Stimulated activated CD8-positive, alpha-beta memory T cell treated with anti-CD3 and anti-CD28 coated beads, Interleukin-2, amount 100 ng/mL, for 48 hours (primary cell): ENCODE results near the gene AS3MT.
A peak's percentile ranks its signal among the peaks of the same experiment; 100 is the strongest.
"Not testable (repeated sequence)": the region's sequence is repeated elsewhere in the genome, so short reads cannot be mapped to it uniquely, and the experiment has no call there.

Experiments used
- DNase-seq, 2 donors: peaks; one replicate each; pipeline ENCODE4 v3.0.0-alpha.2; 2020; ENCODE audit warnings: low read depth in 2 of 2

AS3MT gene

GRCh38 chr10:102869258-102870198 lies at the start of gene AS3MT:
AS3MT (plus strand) TSS chr10:102869470; CDS start chr10:102869593, 123 bp downstream.
- peak in 1 of 2 donors; percentile 3 for DNase-seq

- DNase-seq: not testable (repeated sequence)
Observed at GRCh38 chr10:102820008-102820407, 49.3 kb upstream of the AS3MT start.

GRCh38 chr10:102822222-102822621 lies 47.0 kb upstream of the AS3MT start:
- DNase-seq: no peak

GRCh38 chr10:102824664-102825063 lies 44.6 kb upstream of the AS3MT start:
- DNase-seq: no peak

GRCh38 chr10:102826148-102826796 lies 43.0 kb upstream of the AS3MT start:
- DNase-seq: no peak

GRCh38 chr10:102827597-102827975 lies 41.7 kb upstream of the AS3MT start:
- no peak for DNase-seq

GRCh38 chr10:102831322-102832071 lies 37.8 kb upstream of the AS3MT start:
- no peak for DNase-seq

GRCh38 chr10:102832248-102832647 lies 37.0 kb upstream of the AS3MT start:
- DNase-seq: no peak

- DNase-seq: no peak
Observed at GRCh38 chr10:102832987-102833386, 36.3 kb upstream of the AS3MT start.

GRCh38 chr10:102834143-102834542 lies 35.1 kb upstream of the AS3MT start:
- no peak for DNase-seq

- DNase-seq: peak; percentile 38 to 59
Observed at GRCh38 chr10:102835007-102835482, 34.2 kb upstream of the AS3MT start.

GRCh38 chr10:102837230-102837721 lies 32.0 kb upstream of the AS3MT start, which contains the start of gene CYP17A1:
CYP17A1 (minus strand) TSS chr10:102837413; CDS start chr10:102837361, 52 bp downstream.
- DNase-seq: no peak

GRCh38 chr10:102838276-102838927 lies 30.9 kb upstream of the AS3MT start:
- not testable (repeated sequence) for DNase-seq

- no peak for DNase-seq
Observed at GRCh38 chr10:102841827-102842345, 27.4 kb upstream of the AS3MT start.

- not testable (repeated sequence) for DNase-seq
Observed at GRCh38 chr10:102843139-102843538, 26.1 kb upstream of the AS3MT start.

GRCh38 chr10:102844190-102844776 lies 25.0 kb upstream of the AS3MT start:
- not testable (repeated sequence) for DNase-seq

GRCh38 chr10:102845352-102845902 lies 23.8 kb upstream of the AS3MT start:
- DNase-seq: no peak

GRCh38 chr10:102850025-102850518 lies 19.2 kb upstream of the AS3MT start:
- DNase-seq: no peak

- DNase-seq: not testable (repeated sequence)
Observed at GRCh38 chr10:102853237-102853636, 16.0 kb upstream of the AS3MT start.
